Esophagus squamous epithelium (tissue), 4 donors: ENCODE measurements around the gene SLC25A19.

ENCODE experiments used
- POLR2A ChIP-seq, 4 donors: fragments of 450-650 bp; IDR thresholded peaks; one replicate each; pipeline ENCODE4 v1.6.1; 2017; ENCODE audit warnings: antibody characterized with exemption in 4 of 4, mild to moderate bottlenecking in 4 of 4, moderate library complexity in 3 of 4
- TF ChIP-seq, protein P1 (sequence below), 6 experiments: fragments of 450-650 bp in 4 of 6; fragments of 200-600 bp in 2 of 6; sonication (generic) in 2 of 6; IDR thresholded peaks; one replicate each; pipeline ENCODE4 v1.5.1; 2016 to 2019; ENCODE audit warnings: antibody characterized with exemption in 6 of 6, mild to moderate bottlenecking in 4 of 6, moderate library complexity in 4 of 6

DNA sequence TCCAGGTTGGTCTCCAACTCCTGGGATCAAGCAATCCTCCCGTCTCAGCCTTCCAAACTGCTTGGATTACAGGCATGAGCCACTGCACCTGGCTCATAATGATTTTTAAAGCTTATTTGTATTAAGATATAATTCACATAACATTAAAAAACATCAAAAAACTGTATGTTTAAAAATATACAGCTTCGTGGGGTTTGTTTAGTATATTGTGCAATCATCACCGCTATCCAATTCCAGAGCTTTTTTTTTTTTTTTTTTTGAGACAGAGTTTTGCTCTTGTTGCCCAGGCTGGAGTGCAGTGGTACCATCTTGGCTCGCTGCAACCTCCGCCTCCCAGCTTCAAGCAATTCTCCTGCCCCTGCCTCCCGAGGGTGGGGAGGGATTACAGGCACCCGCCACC lies 11.0 kb upstream of the SLC25A19 start:
- TF ChIP-seq, protein P1, sequence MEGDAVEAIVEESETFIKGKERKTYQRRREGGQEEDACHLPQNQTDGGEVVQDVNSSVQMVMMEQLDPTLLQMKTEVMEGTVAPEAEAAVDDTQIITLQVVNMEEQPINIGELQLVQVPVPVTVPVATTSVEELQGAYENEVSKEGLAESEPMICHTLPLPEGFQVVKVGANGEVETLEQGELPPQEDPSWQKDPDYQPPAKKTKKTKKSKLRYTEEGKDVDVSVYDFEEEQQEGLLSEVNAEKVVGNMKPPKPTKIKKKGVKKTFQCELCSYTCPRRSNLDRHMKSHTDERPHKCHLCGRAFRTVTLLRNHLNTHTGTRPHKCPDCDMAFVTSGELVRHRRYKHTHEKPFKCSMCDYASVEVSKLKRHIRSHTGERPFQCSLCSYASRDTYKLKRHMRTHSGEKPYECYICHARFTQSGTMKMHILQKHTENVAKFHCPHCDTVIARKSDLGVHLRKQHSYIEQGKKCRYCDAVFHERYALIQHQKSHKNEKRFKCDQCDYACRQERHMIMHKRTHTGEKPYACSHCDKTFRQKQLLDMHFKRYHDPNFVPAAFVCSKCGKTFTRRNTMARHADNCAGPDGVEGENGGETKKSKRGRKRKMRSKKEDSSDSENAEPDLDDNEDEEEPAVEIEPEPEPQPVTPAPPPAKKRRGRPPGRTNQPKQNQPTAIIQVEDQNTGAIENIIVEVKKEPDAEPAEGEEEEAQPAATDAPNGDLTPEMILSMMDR (IDR thresholded peaks at IDR 0.05), result no peak
- no peak for TF ChIP-seq POLR2A (IDR thresholded peaks at IDR 0.05)
